ENCODE measurements around the gene CTSA. TPM values are rescaled to one million over a fixed set of nuclear protein-coding genes. Genes with fewer than 3 reads are reported as not detected.

The CTSA gene
- total RNA-seq, 3 donors from 2014 or later (not counting 1 experiment from before 2014, with no cell fraction given) = 72.8 to 108 (median 86.8) TPM

GRCh38 chr20:45937765-45938164 is 46.6 kb downstream of the CTSA start:
- Histone ChIP-seq H3K27ac (ENCODE audit: low read length) (no peak overlapping the region), H3K36me3 (ENCODE audit: control insufficient read depth, insufficient read depth, low read length) (peaks cover 46% of the 10 kb centered on the region), H3K27me3 (ENCODE audit: control insufficient read depth, insufficient read depth, low read length) (no peaks in the 10 kb centered on the region), H3K4me1 (ENCODE audit: control insufficient read depth, insufficient read depth, low read length) (peaks cover 26% of the 10 kb centered on the region), H3K9me3 (ENCODE audit: control insufficient read depth, insufficient read depth, low read length) (no peaks in the 10 kb centered on the region), H3K4me3 (ENCODE audit: low read length) (no peak overlapping the region)
- Mint-ChIP-seq H3K27ac (peak overlapping the region; percentile 75 to 84), H3K36me3 (peaks cover 7% of the 10 kb centered on the region), H3K9me3 (no peaks in the 10 kb centered on the region), H3K27me3 (ENCODE audit: low read depth in 2 of 2) (no peaks in the 10 kb centered on the region), H3K4me3 (peak overlapping the region; percentile 77), H3K4me1 (peaks cover 23 to 31% of the 10 kb centered on the region in 2 donors)
- no peak for ATAC-seq
- DNase-seq = peak in 1 of 2 donors; percentile 38
- TF ChIP-seq, protein P1, sequence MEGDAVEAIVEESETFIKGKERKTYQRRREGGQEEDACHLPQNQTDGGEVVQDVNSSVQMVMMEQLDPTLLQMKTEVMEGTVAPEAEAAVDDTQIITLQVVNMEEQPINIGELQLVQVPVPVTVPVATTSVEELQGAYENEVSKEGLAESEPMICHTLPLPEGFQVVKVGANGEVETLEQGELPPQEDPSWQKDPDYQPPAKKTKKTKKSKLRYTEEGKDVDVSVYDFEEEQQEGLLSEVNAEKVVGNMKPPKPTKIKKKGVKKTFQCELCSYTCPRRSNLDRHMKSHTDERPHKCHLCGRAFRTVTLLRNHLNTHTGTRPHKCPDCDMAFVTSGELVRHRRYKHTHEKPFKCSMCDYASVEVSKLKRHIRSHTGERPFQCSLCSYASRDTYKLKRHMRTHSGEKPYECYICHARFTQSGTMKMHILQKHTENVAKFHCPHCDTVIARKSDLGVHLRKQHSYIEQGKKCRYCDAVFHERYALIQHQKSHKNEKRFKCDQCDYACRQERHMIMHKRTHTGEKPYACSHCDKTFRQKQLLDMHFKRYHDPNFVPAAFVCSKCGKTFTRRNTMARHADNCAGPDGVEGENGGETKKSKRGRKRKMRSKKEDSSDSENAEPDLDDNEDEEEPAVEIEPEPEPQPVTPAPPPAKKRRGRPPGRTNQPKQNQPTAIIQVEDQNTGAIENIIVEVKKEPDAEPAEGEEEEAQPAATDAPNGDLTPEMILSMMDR (IDR thresholded peaks at IDR 0.05) = no peak
- intact Hi-C loops (cut with micrococcal nuclease) = no loop called here
- WGBS (ENCODE audit: insufficient coverage) = 100% methylated on average over 2 of the region's 2 CpGs

GRCh38 chr20:45938727-45939438 is 47.7 kb downstream of the CTSA start:
- Mint-ChIP-seq H3K4me1 (peaks cover 29 to 32% of the 10 kb centered on the region in 2 donors), H3K36me3 (peaks cover 9% of the 10 kb centered on the region), H3K9me3 (no peaks in the 10 kb centered on the region), H3K27me3 (ENCODE audit: low read depth in 2 of 2) (no peaks in the 10 kb centered on the region), H3K4me3 (no peak overlapping the region), H3K27ac (peak overlapping the region; percentile 53 to 84)
- Histone ChIP-seq H3K9me3 (ENCODE audit: control insufficient read depth, insufficient read depth, low read length) (no peaks in the 10 kb centered on the region), H3K27me3 (ENCODE audit: control insufficient read depth, insufficient read depth, low read length) (no peaks in the 10 kb centered on the region), H3K36me3 (ENCODE audit: control insufficient read depth, insufficient read depth, low read length) (peaks cover 57% of the 10 kb centered on the region), H3K4me3 (ENCODE audit: low read length) (no peak overlapping the region), H3K4me1 (ENCODE audit: control insufficient read depth, insufficient read depth, low read length) (peaks cover 27% of the 10 kb centered on the region), H3K27ac (ENCODE audit: low read length) (no peak overlapping the region)
- DNase-seq = no peak
- ATAC-seq = no peak
- TF ChIP-seq, protein P1 (IDR thresholded peaks at IDR 0.05) = no peak
- intact Hi-C loops (cut with micrococcal nuclease) = no loop called here
- 93% methylated on average over 13 of the region's 13 CpGs for WGBS (ENCODE audit: insufficient coverage)

- Histone ChIP-seq H3K4me3 (ENCODE audit: low read length) (no peak overlapping the region), H3K27me3 (ENCODE audit: control insufficient read depth, insufficient read depth, low read length) (no peaks in the 10 kb centered on the region), H3K27ac (ENCODE audit: low read length) (no peak overlapping the region), H3K4me1 (ENCODE audit: control insufficient read depth, insufficient read depth, low read length) (peaks cover 34% of the 10 kb centered on the region), H3K9me3 (ENCODE audit: control insufficient read depth, insufficient read depth, low read length) (no peaks in the 10 kb centered on the region), H3K36me3 (ENCODE audit: control insufficient read depth, insufficient read depth, low read length) (peaks cover 69% of the 10 kb centered on the region)
- no peaks in the 10 kb centered on the region for H3K9me3 Mint-ChIP-seq
- TF ChIP-seq, protein P1 (IDR thresholded peaks at IDR 0.05) = no peak
- peaks cover 16% of the 10 kb centered on the region for H3K36me3 Mint-ChIP-seq
- no peak for ATAC-seq
- DNase-seq = no peak
- 97% methylated on average over 3 of the region's 3 CpGs for WGBS (ENCODE audit: insufficient coverage)
- peaks cover 41 to 44% of the 10 kb centered on the region in 2 donors for H3K4me1 Mint-ChIP-seq
- no peak overlapping the region for H3K4me3 Mint-ChIP-seq
- H3K27me3 Mint-ChIP-seq (ENCODE audit: low read depth in 2 of 2) = no peaks in the 10 kb centered on the region
- peak overlapping the region in 1 of 2 donors; percentile 42 for H3K27ac Mint-ChIP-seq
- intact Hi-C loops (cut with micrococcal nuclease) = no loop called here
These were observed 48.9 kb downstream of the CTSA start for GRCh38 chr20:45940053-45940452.
